Measurements from ENCODE around the gene NPW. TPM values are rescaled to one million over a fixed set of nuclear protein-coding genes. Genes with fewer than 3 reads are reported as not detected.

The NPW gene
- total and polyA plus RNA-seq, 7 donors: 0.14 to 0.66 (median 0.43) TPM; not detected in 4

- H3K4me3 ChIP-seq: no peak overlapping the region
- WGBS, 3 donors: 86 to 88% (median 86%) methylated on average over 24 of the region's 24 CpGs
- no peak overlapping the region for H3K27ac ChIP-seq
- no peak for TF ChIP-seq CTCF (IDR thresholded peaks at IDR 0.05)
- H3K36me3 ChIP-seq (ENCODE audit: insufficient read depth in 1 of 2, low read depth in 1 of 2): no peaks in the 10 kb centered on the region
- no peak for ATAC-seq
- H3K4me1 ChIP-seq: peaks cover 4% of the 10 kb centered on the region
- H3K9me3 ChIP-seq: no peaks in the 10 kb centered on the region
- peaks cover 0 to 13% (median 12%) of the 10 kb centered on the region in 3 donors for H3K27me3 ChIP-seq (ENCODE audit: insufficient read depth in 3 of 3, low read length in 2 of 3)
- DNase-seq: peak in 1 of 2 donors; percentile 46
- intact Hi-C loops (cut with DNase I): no loop called here
Measured at GRCh38 chr16:2015117-2015946, 4.3 kb upstream of the NPW start.

GRCh38 chr16:2015947-2016208, 3.7 kb upstream of the NPW start:
- DNase-seq (peak in 1 of 2 donors; percentile 35), ATAC-seq (no peak)
- intact Hi-C loops (cut with DNase I): no loop called here
- WGBS, 3 donors: 85 to 89% (median 87%) methylated on average over 7 of the region's 7 CpGs
- Histone ChIP-seq H3K27ac (no peak overlapping the region), H3K36me3 (ENCODE audit: insufficient read depth in 1 of 2, low read depth in 1 of 2) (no peaks in the 10 kb centered on the region), H3K4me1 (no peaks in the 10 kb centered on the region), H3K4me3 (no peak overlapping the region), H3K27me3 (ENCODE audit: insufficient read depth in 3 of 3, low read length in 2 of 3) (peaks cover 0 to 18% (median 15%) of the 10 kb centered on the region in 3 donors), H3K9me3 (no peaks in the 10 kb centered on the region)
- no peak for TF ChIP-seq CTCF (IDR thresholded peaks at IDR 0.05)

DNA sequence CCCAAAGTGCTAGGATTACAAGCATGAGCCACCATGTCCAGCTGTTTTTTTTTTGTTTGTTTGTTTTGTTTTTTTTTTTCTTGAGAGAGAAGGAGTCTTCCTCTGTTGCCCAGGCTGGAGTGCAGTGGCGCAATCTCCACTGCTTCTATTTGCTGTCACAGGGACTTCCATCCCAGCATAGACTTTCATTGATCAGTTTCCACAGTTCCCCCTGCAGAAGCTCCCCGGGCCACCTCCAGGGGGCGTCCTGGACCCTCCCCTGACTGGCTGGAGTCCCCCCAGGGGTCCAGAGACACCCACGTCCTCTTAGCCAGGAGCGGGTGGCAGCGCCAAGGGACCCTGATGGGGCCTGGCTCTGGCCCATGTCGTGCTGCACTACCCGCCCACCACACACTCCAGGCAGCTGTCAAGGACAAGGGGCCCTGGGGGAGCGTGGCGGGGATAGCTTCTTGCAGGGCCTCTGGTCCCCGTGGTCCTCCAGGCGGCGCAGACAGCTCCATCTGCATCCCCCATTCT, 3.1 kb upstream of the NPW start:
- peaks cover 0 to 24% (median 15%) of the 10 kb centered on the region in 3 donors for H3K27me3 ChIP-seq (ENCODE audit: insufficient read depth in 3 of 3, low read length in 2 of 3)
- WGBS, 3 donors: 27 to 35% (median 34%) methylated on average over 13 of the region's 13 CpGs
- H3K36me3 ChIP-seq (ENCODE audit: insufficient read depth in 1 of 2, low read depth in 1 of 2): no peaks in the 10 kb centered on the region
- intact Hi-C loops (cut with DNase I): no loop called here
- peak in 1 of 2 donors; percentile 47 for DNase-seq
- no peak for ATAC-seq
- H3K4me3 ChIP-seq: no peak overlapping the region
- no peak overlapping the region for H3K27ac ChIP-seq
- H3K9me3 ChIP-seq: no peaks in the 10 kb centered on the region
- H3K4me1 ChIP-seq: no peaks in the 10 kb centered on the region
- peak; percentile 13 for TF ChIP-seq CTCF (IDR thresholded peaks at IDR 0.05)

- H3K27ac ChIP-seq: no peak overlapping the region
- WGBS, 3 donors: 2 to 4% (median 3%) methylated on average over 53 to 96 of the region's 96 CpGs
- peaks cover 3% of the 10 kb centered on the region for H3K4me1 ChIP-seq
- no peaks in the 10 kb centered on the region for H3K36me3 ChIP-seq (ENCODE audit: insufficient read depth in 1 of 2, low read depth in 1 of 2)
- intact Hi-C loops (cut with DNase I): loop anchor here in 1 of 2 donors (5.0 kb wide), 1 partner anchor 132 kb away; no protein-coding TSS in a partner anchor
- ATAC-seq (no peak), DNase-seq (no peak)
- peak overlapping the region; percentile 43 for H3K4me3 ChIP-seq
- no peak for TF ChIP-seq CTCF (IDR thresholded peaks at IDR 0.05)
- peaks cover 0 to 27% (median 18%) of the 10 kb centered on the region in 3 donors for H3K27me3 ChIP-seq (ENCODE audit: insufficient read depth in 3 of 3, low read length in 2 of 3)
- H3K9me3 ChIP-seq: no peaks in the 10 kb centered on the region
Measured at GRCh38 chr16:2019921-2020831, 591 bp downstream of the NPW start.
